ENCODE results near the gene ZBTB38.

Gene ZBTB38

DNA sequence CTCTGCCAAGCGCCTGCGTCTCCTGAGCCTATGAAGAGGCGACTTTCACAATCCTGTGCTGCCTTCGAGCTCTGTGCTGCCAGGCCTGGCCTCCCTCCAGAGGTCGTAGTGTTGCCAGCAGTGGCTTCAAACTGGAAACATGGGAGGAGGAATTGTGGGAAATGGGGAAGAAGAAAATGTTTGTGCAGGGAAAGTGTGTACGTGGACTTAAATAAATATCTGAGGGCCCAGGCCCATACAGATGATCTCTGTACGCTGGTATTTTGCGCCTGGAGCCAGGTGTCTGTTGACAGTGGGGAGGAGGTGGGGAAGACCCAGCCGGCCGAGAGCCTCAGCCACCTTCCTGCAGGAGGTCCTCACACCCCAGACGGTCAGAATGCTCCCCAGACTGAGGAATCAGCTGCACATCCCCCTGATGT lies 44.6 kb downstream of the ZBTB38 start:
- no peaks in the 10 kb centered on the region for H3K9me3 Mint-ChIP-seq
- CTCF ChIA-PET, result interaction anchor here (0.9 to 1.8 kb wide), 8 partner anchors 10 to 181 kb away, joined by 3 to 10 read pairs (median 4); partner anchors contain the start of gene PXYLP1
- H3K4me1 Mint-ChIP-seq, result peaks cover 63% of the 10 kb centered on the region
- no peak for DNase-seq
- no peaks in the 10 kb centered on the region for H3K27me3 Mint-ChIP-seq
- H3K27ac Mint-ChIP-seq, result peak overlapping the region; percentile 98
- H3K36me3 Mint-ChIP-seq, result peaks cover 50% of the 10 kb centered on the region
- peak overlapping the region; percentile 43 for H3K4me3 Mint-ChIP-seq

- CTCF ChIA-PET, result interaction anchor here (0.9 to 1.6 kb wide), 5 partner anchors 23 to 182 kb away, joined by 3 to 4 read pairs (median 4); partner anchors contain the start of gene PXYLP1
- DNase-seq, result peak; percentile 33
- Mint-ChIP-seq H3K27ac (peak overlapping the region; percentile 98), H3K4me3 (peak overlapping the region; percentile 43), H3K4me1 (peaks cover 62% of the 10 kb centered on the region), H3K36me3 (peaks cover 53% of the 10 kb centered on the region), H3K9me3 (no peaks in the 10 kb centered on the region), H3K27me3 (no peaks in the 10 kb centered on the region)
Observed at GRCh38 chr3:141413391-141413790, 45.1 kb downstream of the ZBTB38 start.

DNA sequence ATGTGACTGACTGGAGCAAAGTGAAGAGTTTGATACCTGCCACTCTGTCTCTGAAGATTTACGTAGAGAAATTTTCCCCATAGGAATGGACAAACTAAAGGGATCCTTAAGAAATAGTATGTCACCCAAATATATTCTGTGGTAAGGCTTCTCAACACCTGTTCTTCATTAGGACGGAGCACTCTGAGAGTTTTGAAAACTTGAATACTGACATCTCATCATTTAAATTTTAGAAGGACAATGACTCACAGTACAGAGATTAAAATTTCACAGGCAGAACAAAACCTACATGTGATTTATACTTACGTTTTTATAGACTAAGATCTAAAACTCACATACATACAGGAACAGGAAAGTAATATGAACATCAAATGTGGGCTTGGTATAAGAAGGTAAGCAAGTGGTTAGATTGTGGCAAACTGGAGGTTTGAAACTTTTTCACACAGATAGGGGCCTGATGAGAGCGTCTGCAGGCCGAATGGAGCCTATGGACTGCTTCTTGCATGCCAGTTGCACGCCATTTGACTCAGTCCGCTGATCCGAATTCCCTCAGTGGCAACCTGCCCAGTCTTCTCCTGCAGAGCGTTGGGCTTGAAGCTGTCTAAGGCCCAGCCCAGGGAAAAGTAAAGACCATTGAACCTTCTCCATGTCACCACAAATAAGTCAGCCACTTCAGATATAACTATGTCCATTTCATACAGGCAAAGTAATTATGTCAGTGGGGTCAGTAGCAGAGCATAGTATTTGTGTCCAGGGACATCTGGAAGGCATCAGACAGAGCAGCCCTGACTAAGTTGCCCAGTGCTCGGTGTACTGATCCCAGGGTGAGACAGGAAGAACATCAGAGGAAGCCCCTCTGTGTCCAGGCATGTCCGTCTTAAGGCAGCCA lies 45.7 kb downstream of the ZBTB38 start:
- peak; percentile 26 for DNase-seq
- Mint-ChIP-seq H3K27ac (peak overlapping the region; percentile 98), H3K27me3 (no peaks in the 10 kb centered on the region), H3K9me3 (peaks cover 2% of the 10 kb centered on the region), H3K4me3 (peak overlapping the region; percentile 43), H3K4me1 (peaks cover 59% of the 10 kb centered on the region), H3K36me3 (peaks cover 54% of the 10 kb centered on the region)
- CTCF ChIA-PET, result interaction anchor here (1.2 to 1.6 kb wide), 4 partner anchors 29 to 182 kb away, joined by 3 to 4 read pairs (median 4); partner anchors contain the start of gene PXYLP1

GRCh38 chr3:141414800-141415462 lies 46.6 kb downstream of the ZBTB38 start:
- Mint-ChIP-seq H3K4me1 (peaks cover 51% of the 10 kb centered on the region), H3K36me3 (peaks cover 57% of the 10 kb centered on the region), H3K4me3 (no peak overlapping the region), H3K27ac (peak overlapping the region; percentile 8), H3K27me3 (no peaks in the 10 kb centered on the region), H3K9me3 (peaks cover 7% of the 10 kb centered on the region)
- CTCF ChIA-PET, result interaction anchor here (1.6 kb wide), 1 partner anchor 25 kb away, joined by 4 read pairs; no protein-coding TSS in a partner anchor
- DNase-seq, result no peak

DNA sequence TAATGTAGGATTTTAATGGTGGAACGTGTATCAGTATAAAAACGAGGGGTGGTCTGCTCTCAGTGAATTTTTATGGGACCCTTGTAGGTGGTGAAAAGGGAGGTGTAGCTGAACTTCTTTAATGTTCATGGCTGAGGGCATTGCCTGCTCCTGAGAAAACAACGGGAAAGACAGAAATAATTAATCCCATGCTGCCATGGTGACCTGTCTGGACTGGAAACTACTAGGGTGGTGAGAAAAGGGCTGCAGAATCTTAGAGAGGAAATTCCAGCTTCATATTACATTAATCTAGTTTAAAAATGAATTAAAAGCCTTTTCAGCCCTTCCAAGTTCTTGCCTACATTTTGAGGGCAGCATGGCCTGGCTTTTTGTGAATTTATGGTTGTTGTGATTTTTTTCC lies 47.6 kb downstream of the ZBTB38 start:
- no peak for DNase-seq
- peaks cover 58% of the 10 kb centered on the region for H3K36me3 Mint-ChIP-seq
- CTCF ChIA-PET, result interaction anchor here (1.6 kb wide), 1 partner anchor 24 kb away, joined by 4 read pairs; no protein-coding TSS in a partner anchor
- no peaks in the 10 kb centered on the region for H3K27me3 Mint-ChIP-seq
- H3K4me3 Mint-ChIP-seq, result no peak overlapping the region
- peaks cover 42% of the 10 kb centered on the region for H3K4me1 Mint-ChIP-seq
- H3K27ac Mint-ChIP-seq, result no peak overlapping the region
- peaks cover 7% of the 10 kb centered on the region for H3K9me3 Mint-ChIP-seq

All from activated naive CD4-positive, alpha-beta T cell treated with anti-CD3 and anti-CD28 coated beads, Interleukin-2, amount 10 ng/mL, durations not matched to agents 7 days and 5 days (primary cell).